ENCODE data around the gene RABL3. TPM values are rescaled to one million over a fixed set of nuclear protein-coding genes. Genes with fewer than 3 reads are reported as not detected.
"Not testable (repeated sequence)": the region's sequence is repeated elsewhere in the genome, so short reads cannot be mapped to it uniquely, and the experiment has no call there.

The RABL3 gene
- total RNA-seq, 2 donors from 2014 or later = 29.7 to 32.0 TPM

- no peak for TF ChIP-seq CTCF (IDR thresholded peaks at IDR 0.05)
- Histone ChIP-seq H3K9me3 (no peaks in the 10 kb centered on the region), H3K27me3 (replicated peaks; ENCODE audit: insufficient read depth) (no peaks in the 10 kb centered on the region), H3K27ac (no peak overlapping the region), H3K4me3 (peak overlapping the region; percentile 98), H3K4me1 (ENCODE audit: control insufficient read depth in 1 of 2, low read depth in 2 of 2) (peaks cover 9 to 15% of the 10 kb centered on the region in 2 donors), H3K36me3 (peaks cover 4% of the 10 kb centered on the region)
- DNase-seq (ENCODE audit: low spot score) = no peak
- ATAC-seq (ENCODE audit: insufficient number of reproducible peaks, low FRiP score, low read depth) = no peak
Measured at GRCh38 chr3:120741320-120741719, 996 bp downstream of the RABL3 start.

DNA sequence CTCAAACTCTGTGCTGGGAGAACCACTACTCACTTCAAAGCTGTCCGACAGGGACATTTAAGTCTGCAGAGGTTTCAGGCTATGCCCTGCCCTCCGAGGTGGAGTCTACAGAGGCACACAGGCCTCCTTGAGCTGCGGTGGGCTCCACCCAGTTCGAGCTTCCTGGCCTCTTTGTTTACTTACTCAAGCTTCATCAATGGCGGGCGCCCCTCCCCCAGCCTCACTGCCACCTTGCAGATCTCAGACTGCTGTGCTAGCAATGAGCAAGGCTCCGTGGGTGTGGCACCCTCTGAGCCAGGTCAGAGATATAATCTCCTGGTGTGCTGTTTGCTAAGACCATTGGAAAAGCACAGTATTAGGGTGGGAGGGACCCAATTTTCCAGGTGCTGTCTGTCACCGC, 4.3 kb downstream of the RABL3 start:
- not testable (repeated sequence) for DNase-seq (ENCODE audit: low spot score)

DNA sequence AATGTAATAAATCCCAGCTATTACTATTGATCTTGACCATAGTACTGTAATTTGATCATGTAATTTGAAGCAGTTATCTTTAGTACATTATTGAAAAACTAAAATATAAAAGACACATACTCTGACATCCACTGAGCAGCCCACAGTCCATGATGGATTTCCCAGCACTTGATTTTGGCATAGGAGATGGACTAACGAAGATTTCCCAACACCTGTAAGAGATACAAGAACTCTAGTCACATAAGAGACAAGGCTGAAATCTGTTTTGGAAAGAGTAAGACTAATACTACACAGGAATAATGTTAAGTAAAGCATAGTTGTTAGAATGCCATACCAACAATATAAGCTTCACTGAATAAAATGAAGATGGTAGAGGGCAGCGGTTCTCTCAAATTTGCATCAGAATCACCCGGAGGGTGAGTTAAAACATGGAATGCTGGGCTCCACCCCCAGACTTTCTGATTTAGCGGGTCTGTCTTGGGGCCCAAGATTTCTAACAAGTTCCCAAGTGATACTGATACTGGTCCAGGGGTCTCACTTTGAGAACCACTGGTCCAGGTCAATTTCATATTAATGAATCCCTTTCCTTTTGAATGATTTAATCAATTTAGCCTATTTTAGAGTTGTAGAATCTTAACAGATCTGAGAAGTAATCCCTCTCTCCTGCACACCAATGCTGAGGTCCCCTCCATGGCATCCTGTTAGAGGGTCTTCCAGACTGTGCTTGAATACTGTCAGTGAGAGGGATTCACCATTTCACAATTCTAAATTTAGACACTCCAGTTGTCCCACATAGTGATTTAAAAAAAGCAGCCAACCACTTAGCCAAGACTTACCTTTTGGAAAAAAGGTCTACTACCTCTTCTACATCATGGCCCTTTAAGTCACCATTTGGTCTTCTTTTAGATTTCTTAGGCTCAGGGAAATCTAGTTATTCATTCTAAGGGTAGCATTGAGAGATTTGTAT, 11.5 kb downstream of the RABL3 start:
- no peak overlapping the region for H3K27ac ChIP-seq
- DNase-seq (ENCODE audit: low spot score) = no peak
- no peak overlapping the region for H3K4me3 ChIP-seq
- ATAC-seq (ENCODE audit: insufficient number of reproducible peaks, low FRiP score, low read depth) = no peak
- no peaks in the 10 kb centered on the region for H3K27me3 ChIP-seq (replicated peaks; ENCODE audit: insufficient read depth)
- TF ChIP-seq CTCF (IDR thresholded peaks at IDR 0.05) = no peak
- no peaks in the 10 kb centered on the region for H3K36me3 ChIP-seq
- H3K4me1 ChIP-seq (ENCODE audit: control insufficient read depth in 1 of 2, low read depth in 2 of 2) = no peaks in the 10 kb centered on the region
- no peaks in the 10 kb centered on the region for H3K9me3 ChIP-seq

More for the DNA sequence above, 4.3 kb downstream of the RABL3 start:
- not testable (repeated sequence) for H3K27me3 ChIP-seq (replicated peaks; ENCODE audit: insufficient read depth); ATAC-seq (ENCODE audit: insufficient number of reproducible peaks, low FRiP score, low read depth); H3K36me3 ChIP-seq; H3K9me3 ChIP-seq; H3K27ac ChIP-seq; H3K4me3 ChIP-seq; H3K4me1 ChIP-seq (ENCODE audit: control insufficient read depth in 1 of 2, low read depth in 2 of 2)

- no peak for ATAC-seq (ENCODE audit: insufficient number of reproducible peaks, low FRiP score, low read depth)
- no peaks in the 10 kb centered on the region for H3K27me3 ChIP-seq (replicated peaks; ENCODE audit: insufficient read depth)
- H3K4me1 ChIP-seq (ENCODE audit: control insufficient read depth in 1 of 2, low read depth in 2 of 2) = no peaks in the 10 kb centered on the region
- no peaks in the 10 kb centered on the region for H3K36me3 ChIP-seq
- H3K9me3 ChIP-seq = no peaks in the 10 kb centered on the region
- no peak overlapping the region for H3K4me3 ChIP-seq
- H3K27ac ChIP-seq = no peak overlapping the region
- no peak for TF ChIP-seq CTCF (IDR thresholded peaks at IDR 0.05)
- DNase-seq (ENCODE audit: low spot score) = no peak
Measured at GRCh38 chr3:120726791-120727190, 15.5 kb downstream of the RABL3 start.

- H3K27me3 ChIP-seq (replicated peaks; ENCODE audit: insufficient read depth); H3K27ac ChIP-seq; H3K36me3 ChIP-seq; ATAC-seq (ENCODE audit: insufficient number of reproducible peaks, low FRiP score, low read depth); DNase-seq (ENCODE audit: low spot score); H3K4me1 ChIP-seq (ENCODE audit: control insufficient read depth in 1 of 2, low read depth in 2 of 2); H3K9me3 ChIP-seq: not testable (repeated sequence)
- peak overlapping the region; percentile 42 for H3K4me3 ChIP-seq
Measured at GRCh38 chr3:120719167-120719834, 23.0 kb downstream of the RABL3 start.

DNA sequence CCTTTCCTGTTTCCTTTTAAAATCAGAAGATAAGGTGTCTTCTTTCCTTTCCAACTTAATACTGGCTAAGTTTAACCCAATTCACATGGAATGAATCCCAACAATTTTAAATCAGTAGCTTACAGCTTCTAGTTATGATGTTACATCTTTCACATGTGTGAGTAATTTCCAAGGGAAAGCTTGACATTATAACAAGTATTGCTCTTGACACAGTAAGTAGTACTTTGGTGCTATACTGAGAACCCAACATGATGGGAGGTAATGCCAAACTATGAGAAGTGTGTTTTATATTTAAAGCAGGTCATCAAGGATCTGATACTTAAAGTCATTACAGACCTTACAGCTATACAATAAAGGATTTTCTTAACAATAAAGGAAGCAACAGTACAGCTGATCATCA, 29.1 kb downstream of the RABL3 start:
- no peak overlapping the region for H3K27ac ChIP-seq
- no peak for ATAC-seq (ENCODE audit: insufficient number of reproducible peaks, low FRiP score, low read depth)
- no peak for TF ChIP-seq CTCF (IDR thresholded peaks at IDR 0.05)

More for the DNA sequence above, 29.1 kb downstream of the RABL3 start:
- no peaks in the 10 kb centered on the region for H3K27me3 ChIP-seq (replicated peaks; ENCODE audit: insufficient read depth)
- no peaks in the 10 kb centered on the region for H3K9me3 ChIP-seq
- H3K36me3 ChIP-seq = no peaks in the 10 kb centered on the region
- no peak for DNase-seq (ENCODE audit: low spot score)
- no peak overlapping the region for H3K4me3 ChIP-seq
- H3K4me1 ChIP-seq (ENCODE audit: control insufficient read depth in 1 of 2, low read depth in 2 of 2) = no peaks in the 10 kb centered on the region
